Right lobe of liver (tissue), 4 donors: ENCODE results near the gene CNTN5.

Experiments
- POLR2A ChIP-seq: fragments of 450-650 bp; IDR thresholded peaks from one replicate; pipeline ENCODE4 v1.6.1; 2017; ENCODE audit warnings: antibody characterized with exemption, mild to moderate bottlenecking
- TF ChIP-seq, protein P1 (sequence below), 4 donors: fragments of 200-600 bp in 3 of 4; fragments of 450-650 bp in 1 of 4; IDR thresholded peaks; one replicate each; pipeline versions ENCODE4 v1.5.1 to v1.8.0; 2016 to 2022; ENCODE audit warnings: antibody characterized with exemption in 4 of 4, mild to moderate bottlenecking in 2 of 4
- donor health status: DM: no; HTN: no; CAD: no.
- donor health status: DM: no; HTN: no; CAD: no.
- donor health status: DM: no; HTN: yes; CAD: no.

DNA sequence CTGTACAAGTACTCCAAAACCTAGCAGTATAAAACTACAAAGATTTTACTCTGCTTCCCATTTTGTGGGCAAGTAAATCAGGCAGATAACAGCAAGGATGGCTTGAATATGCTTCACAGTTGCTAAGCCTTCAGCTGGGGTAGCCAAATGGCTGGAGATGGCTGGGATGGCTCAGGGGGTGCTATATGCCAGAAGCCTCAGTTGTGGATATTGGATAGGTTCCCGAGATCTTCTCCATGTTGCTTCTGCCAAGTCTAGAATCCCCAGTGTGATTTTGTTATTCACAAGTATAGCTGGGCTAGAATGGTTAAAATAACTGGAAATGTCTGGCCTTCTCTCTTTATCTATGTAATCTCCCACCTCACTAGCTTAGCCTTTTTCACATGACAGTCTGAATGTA, 1194.0 kb downstream of the CNTN5 start:
- TF ChIP-seq, protein P1, sequence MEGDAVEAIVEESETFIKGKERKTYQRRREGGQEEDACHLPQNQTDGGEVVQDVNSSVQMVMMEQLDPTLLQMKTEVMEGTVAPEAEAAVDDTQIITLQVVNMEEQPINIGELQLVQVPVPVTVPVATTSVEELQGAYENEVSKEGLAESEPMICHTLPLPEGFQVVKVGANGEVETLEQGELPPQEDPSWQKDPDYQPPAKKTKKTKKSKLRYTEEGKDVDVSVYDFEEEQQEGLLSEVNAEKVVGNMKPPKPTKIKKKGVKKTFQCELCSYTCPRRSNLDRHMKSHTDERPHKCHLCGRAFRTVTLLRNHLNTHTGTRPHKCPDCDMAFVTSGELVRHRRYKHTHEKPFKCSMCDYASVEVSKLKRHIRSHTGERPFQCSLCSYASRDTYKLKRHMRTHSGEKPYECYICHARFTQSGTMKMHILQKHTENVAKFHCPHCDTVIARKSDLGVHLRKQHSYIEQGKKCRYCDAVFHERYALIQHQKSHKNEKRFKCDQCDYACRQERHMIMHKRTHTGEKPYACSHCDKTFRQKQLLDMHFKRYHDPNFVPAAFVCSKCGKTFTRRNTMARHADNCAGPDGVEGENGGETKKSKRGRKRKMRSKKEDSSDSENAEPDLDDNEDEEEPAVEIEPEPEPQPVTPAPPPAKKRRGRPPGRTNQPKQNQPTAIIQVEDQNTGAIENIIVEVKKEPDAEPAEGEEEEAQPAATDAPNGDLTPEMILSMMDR (IDR thresholded peaks at IDR 0.05), result no peak
- no peak for TF ChIP-seq POLR2A
